ENCODE data around the gene FRAS1. TPM values are rescaled to one million over a fixed set of nuclear protein-coding genes. Genes with fewer than 3 reads are reported as not detected.

FRAS1 gene
- total and polyA plus RNA-seq, 2 of the 8 experiments (the other 6 are each of a cell fraction or from before 2014, with no cell fraction given) = 38.5 to 109 TPM

GRCh38 chr4:78477276-78477675 lies 420.2 kb downstream of the FRAS1 start:
- no peak overlapping the region for H4K5ac ChIP-seq (ENCODE audit: insufficient read length, low read depth, low read length)
- H2AK5ac ChIP-seq (ENCODE audit: low read depth, low read length) = no peak overlapping the region
- no peak overlapping the region for H3K18ac ChIP-seq (ENCODE audit: extremely low read depth, low read length)
- H3K9me3 ChIP-seq (ENCODE audit: insufficient read depth in 2 of 2, low read depth in 1 of 2, low read length in 1 of 2) = no peaks in the 10 kb centered on the region
- no peak overlapping the region for H2BK5ac ChIP-seq (ENCODE audit: low read depth, low read length)
- CTCF ChIA-PET (ENCODE audit: partially characterized antibody) = interaction anchor here (0.6 to 1.0 kb wide), 2 partner anchors 116 to 418 kb away, joined by 4 read pairs; no protein-coding TSS in a partner anchor
- no peak overlapping the region for H3K14ac ChIP-seq (ENCODE audit: insufficient read length)
- H3K4me1 ChIP-seq (replicated peaks in 1 of 4; ENCODE audit: control insufficient read depth in 3 of 4, insufficient read depth in 4 of 4, low read length in 3 of 4) = no peaks in the 10 kb centered on the region
- no peak overlapping the region for H2BK15ac ChIP-seq (ENCODE audit: low read length)
- no peak overlapping the region for H2AFZ ChIP-seq (ENCODE audit: low read length)
- H3K27me3 ChIP-seq (replicated peaks in 1 of 4; ENCODE audit: control insufficient read depth in 3 of 4, extremely low read depth in 1 of 4, insufficient read depth in 3 of 4, low read length in 3 of 4) = peaks cover 0 to under 1% (median 0%) of the 10 kb centered on the region in 4 experiments; a peak in 1 of 7 replicates
- no peaks in the 10 kb centered on the region for H3K79me2 ChIP-seq (ENCODE audit: control insufficient read depth in 1 of 2, insufficient read depth in 2 of 2, low read length in 2 of 2)
- H4K91ac ChIP-seq (replicated peaks; ENCODE audit: insufficient read length, low read length) = no peak overlapping the region
- H2BK120ac ChIP-seq (replicated peaks; ENCODE audit: low read depth, low read length) = no peak overlapping the region
- no peak overlapping the region for H3K4me2 ChIP-seq (ENCODE audit: insufficient read depth in 1 of 2, low read depth in 2 of 2, low read length in 2 of 2)
- no peak overlapping the region for H3K4me3 ChIP-seq (ENCODE audit: extremely low read depth in 1 of 4, insufficient read depth in 2 of 4, low read depth in 3 of 4, low read length in 4 of 4)
- H4K8ac ChIP-seq (ENCODE audit: extremely low read depth, insufficient read depth, low read length) = no peak overlapping the region
- H2BK12ac ChIP-seq (ENCODE audit: low read depth, low read length) = no peak overlapping the region
- WGBS, 2 experiments (ENCODE audit: extremely low coverage in 1 of 2, insufficient coverage in 1 of 2, insufficient read length in 1 of 2, insufficient replicate concordance in 2 of 2, low coverage in 1 of 2, low lambda C conversion rate in 2 of 2, missing lambda C conversion rate in 1 of 2) = 0% methylated on average over 1 of the region's 1 CpG; no CpG with 5 or more reads in 1 of the 2 experiments
- H3K4ac ChIP-seq (replicated peaks; ENCODE audit: insufficient read length, low read depth, low read length) = no peak overlapping the region
- no peaks in the 10 kb centered on the region for H3K79me1 ChIP-seq (ENCODE audit: low read depth, low read length)
- no peaks in the 10 kb centered on the region for H3K23me2 ChIP-seq (ENCODE audit: low read depth, low read length)
- no peak overlapping the region for H3K9ac ChIP-seq (replicated peaks in 1 of 4; ENCODE audit: extremely low read depth in 1 of 4, low read depth in 3 of 4, low read length in 3 of 4)
- peaks cover 13 to 87% (median 58%) of the 10 kb centered on the region in 4 experiments for H3K36me3 ChIP-seq (ENCODE audit: control insufficient read depth in 2 of 4, insufficient read depth in 4 of 4, low read length in 3 of 4)
- no peak overlapping the region for H2BK20ac ChIP-seq (ENCODE audit: low read length)
- H3K27ac ChIP-seq (ENCODE audit: low read depth, low read length) = no peak overlapping the region
- DNase-seq (ENCODE audit: low read depth in 1 of 2, low spot score in 2 of 2) = no peak
- POLR2A ChIA-PET (ENCODE audit: partially characterized antibody) = no interaction called here
- no peak overlapping the region for H3K23ac ChIP-seq (ENCODE audit: insufficient read length)
- H4K20me1 ChIP-seq (replicated peaks in 1 of 2; ENCODE audit: control insufficient read depth in 1 of 2, insufficient read depth in 2 of 2, low read length in 2 of 2) = no peaks in the 10 kb centered on the region
- TF ChIP-seq TBP (IDR thresholded peaks at IDR 0.05; ENCODE audit: low read depth, low read length) = no peak
- TF ChIP-seq CBX8 (IDR thresholded peaks at IDR 0.05; ENCODE audit: borderline replicate concordance, low read depth, low read length) = no peak
- no peak for TF ChIP-seq ASH2L (IDR thresholded peaks at IDR 0.05; ENCODE audit: low read length)
- no peak for TF ChIP-seq KDM4A (IDR thresholded peaks at IDR 0.05; ENCODE audit: low read depth, low read length, severe bottlenecking)
- TF ChIP-seq SUZ12 (IDR thresholded peaks at IDR 0.05; ENCODE audit: low read length) = no peak
- TF ChIP-seq POU5F1 (IDR thresholded peaks at IDR 0.05; ENCODE audit: low read depth, low read length) = no peak
- TF ChIP-seq GTF2F1 (IDR thresholded peaks at IDR 0.05; ENCODE audit: borderline replicate concordance, low read depth, low read length) = no peak
- TF ChIP-seq CREB1 (IDR thresholded peaks at IDR 0.05) = no peak
- no peak for TF ChIP-seq YY1 (IDR thresholded peaks at IDR 0.05; ENCODE audit: low read depth, low read length)
- no peak for TF ChIP-seq TAF7 (optimal IDR thresholded peaks at IDR 0.05; ENCODE audit: borderline replicate concordance, low read depth, low read length)
- FAIRE-seq = no peak
- no peak overlapping the region for H3K56ac ChIP-seq (replicated peaks; ENCODE audit: insufficient read length, low read depth, low read length)

All from H1 (cell line).